Astrocyte of the hippocampus (primary cell): ENCODE measurements around the gene FAM72C.
"Not testable (repeated sequence)": the region's sequence is repeated elsewhere in the genome, so short reads cannot be mapped to it uniquely, and the experiment has no call there.

ENCODE experiments used
- DNase-seq: peaks from one replicate; pipeline ENCODE4 v3.0.0; 2011; ENCODE audit warnings: low read depth, low spot score

FAM72C gene

GRCh38 chr1:143971924-143972700, at the start of gene FAM72C:
FAM72C (minus strand) TSS chr1:143971986; CDS start chr1:143971141, 845 bp downstream.
- DNase-seq = not testable (repeated sequence)

GRCh38 chr1:144020001-144020738, 48.4 kb upstream of the FAM72C start:
- not testable (repeated sequence) for DNase-seq

GRCh38 chr1:144019101-144019500, 47.3 kb upstream of the FAM72C start:
- DNase-seq = not testable (repeated sequence)

GRCh38 chr1:144015180-144015966, 43.6 kb upstream of the FAM72C start:
- DNase-seq = peak; percentile 0

- DNase-seq = not testable (repeated sequence)
These were observed 42.7 kb upstream of the FAM72C start for GRCh38 chr1:144014528-144014927.

- not testable (repeated sequence) for DNase-seq
These were observed 42.3 kb upstream of the FAM72C start for GRCh38 chr1:144014121-144014520.

- not testable (repeated sequence) for DNase-seq
These were observed 40.5 kb upstream of the FAM72C start for GRCh38 chr1:144012168-144012733.

GRCh38 chr1:144009410-144009809, 37.6 kb upstream of the FAM72C start:
- not testable (repeated sequence) for DNase-seq

- not testable (repeated sequence) for DNase-seq
These were observed 32.5 kb upstream of the FAM72C start for GRCh38 chr1:144004259-144004658.

GRCh38 chr1:144003306-144004029, 31.7 kb upstream of the FAM72C start:
- not testable (repeated sequence) for DNase-seq

- DNase-seq = not testable (repeated sequence)
These were observed 30.5 kb upstream of the FAM72C start for GRCh38 chr1:144002141-144002881.

- not testable (repeated sequence) for DNase-seq
These were observed 29.3 kb upstream of the FAM72C start for GRCh38 chr1:144001077-144001476.

- DNase-seq = not testable (repeated sequence)
These were observed 24.2 kb upstream of the FAM72C start for GRCh38 chr1:143996020-143996419.

- DNase-seq = not testable (repeated sequence)
These were observed 21.6 kb upstream of the FAM72C start for GRCh38 chr1:143993301-143993907.

GRCh38 chr1:143990699-143991098, 18.9 kb upstream of the FAM72C start:
- DNase-seq = not testable (repeated sequence)

- DNase-seq = not testable (repeated sequence)
These were observed 17.9 kb upstream of the FAM72C start for GRCh38 chr1:143989719-143990118.

GRCh38 chr1:143989427-143989712, 17.6 kb upstream of the FAM72C start:
- not testable (repeated sequence) for DNase-seq

GRCh38 chr1:143988602-143989426, 17.0 kb upstream of the FAM72C start:
- not testable (repeated sequence) for DNase-seq

- not testable (repeated sequence) for DNase-seq
These were observed 16.1 kb upstream of the FAM72C start for GRCh38 chr1:143987868-143988267.
